Measurements from ENCODE around the gene DPP9.

Gene DPP9

DNA sequence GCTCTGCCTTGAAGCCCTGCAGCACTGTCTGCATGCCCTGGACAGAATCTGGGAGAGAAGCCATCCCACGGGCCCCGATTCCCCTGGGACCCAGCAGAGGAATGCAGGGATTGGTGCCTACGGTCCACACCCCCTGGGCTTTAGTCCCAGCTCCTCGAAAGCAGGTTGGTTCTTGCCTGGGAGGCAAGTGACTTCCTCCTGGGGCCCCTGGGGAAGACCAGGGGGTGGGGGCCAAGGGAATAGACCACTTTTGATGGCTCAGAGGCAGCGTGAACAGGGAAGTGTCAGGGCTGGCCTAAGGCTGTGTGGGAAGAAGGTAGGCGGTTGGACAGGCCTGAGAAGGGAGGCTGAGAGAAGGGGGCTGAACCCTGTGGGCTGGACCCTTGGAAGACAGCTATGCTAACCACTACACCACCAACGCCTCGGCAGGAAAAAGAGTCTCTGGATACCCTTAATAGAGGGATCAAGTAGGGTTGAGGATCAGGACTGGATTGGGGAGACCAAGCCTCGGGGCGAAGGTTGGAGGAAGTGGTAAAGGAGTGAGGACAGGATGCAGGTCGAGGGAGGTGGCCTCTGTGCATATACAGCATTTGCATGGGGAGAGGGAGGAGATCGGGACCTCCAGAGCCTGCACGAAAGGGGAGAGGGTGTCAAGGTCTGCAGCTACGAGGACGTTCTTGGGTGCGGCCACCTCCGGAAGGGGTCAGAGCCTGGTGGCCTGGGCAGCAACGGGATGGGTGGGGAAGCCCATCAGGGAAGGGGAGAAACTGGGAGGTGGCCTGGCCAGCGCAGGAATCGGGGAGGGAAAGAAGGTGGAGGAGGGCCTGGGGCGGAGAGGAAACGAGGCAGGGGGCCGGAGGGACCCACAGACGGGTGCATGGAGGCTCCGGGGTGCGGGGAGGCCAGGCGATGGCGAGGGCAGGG is 709 bp downstream of the DPP9 start:
- TF ChIP-seq, protein P1, sequence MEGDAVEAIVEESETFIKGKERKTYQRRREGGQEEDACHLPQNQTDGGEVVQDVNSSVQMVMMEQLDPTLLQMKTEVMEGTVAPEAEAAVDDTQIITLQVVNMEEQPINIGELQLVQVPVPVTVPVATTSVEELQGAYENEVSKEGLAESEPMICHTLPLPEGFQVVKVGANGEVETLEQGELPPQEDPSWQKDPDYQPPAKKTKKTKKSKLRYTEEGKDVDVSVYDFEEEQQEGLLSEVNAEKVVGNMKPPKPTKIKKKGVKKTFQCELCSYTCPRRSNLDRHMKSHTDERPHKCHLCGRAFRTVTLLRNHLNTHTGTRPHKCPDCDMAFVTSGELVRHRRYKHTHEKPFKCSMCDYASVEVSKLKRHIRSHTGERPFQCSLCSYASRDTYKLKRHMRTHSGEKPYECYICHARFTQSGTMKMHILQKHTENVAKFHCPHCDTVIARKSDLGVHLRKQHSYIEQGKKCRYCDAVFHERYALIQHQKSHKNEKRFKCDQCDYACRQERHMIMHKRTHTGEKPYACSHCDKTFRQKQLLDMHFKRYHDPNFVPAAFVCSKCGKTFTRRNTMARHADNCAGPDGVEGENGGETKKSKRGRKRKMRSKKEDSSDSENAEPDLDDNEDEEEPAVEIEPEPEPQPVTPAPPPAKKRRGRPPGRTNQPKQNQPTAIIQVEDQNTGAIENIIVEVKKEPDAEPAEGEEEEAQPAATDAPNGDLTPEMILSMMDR (IDR thresholded peaks at IDR 0.05; ENCODE audit: insufficient read depth, missing control alignments) = no peak
- DNase-seq (ENCODE audit: insufficient read length, low spot score) (no peak), FAIRE-seq (no peak)

- TF ChIP-seq, protein P1 (IDR thresholded peaks at IDR 0.05; ENCODE audit: insufficient read depth, missing control alignments) = no peak
- no peak for FAIRE-seq
- DNase-seq (ENCODE audit: insufficient read length, low spot score) = no peak
Observed at GRCh38 chr19:4721196-4721595, 2.4 kb downstream of the DPP9 start.

GRCh38 chr19:4720037-4720700 is 3.5 kb downstream of the DPP9 start:
- FAIRE-seq = no peak
- DNase-seq (ENCODE audit: insufficient read length, low spot score) = no peak
- TF ChIP-seq, protein P1 (IDR thresholded peaks at IDR 0.05; ENCODE audit: insufficient read depth, missing control alignments) = no peak

- DNase-seq (ENCODE audit: insufficient read length, low spot score) (no peak), FAIRE-seq (no peak)
- TF ChIP-seq, protein P1 (IDR thresholded peaks at IDR 0.05; ENCODE audit: insufficient read depth, missing control alignments) = no peak
Observed at GRCh38 chr19:4719499-4719866, 4.2 kb downstream of the DPP9 start.

DNA sequence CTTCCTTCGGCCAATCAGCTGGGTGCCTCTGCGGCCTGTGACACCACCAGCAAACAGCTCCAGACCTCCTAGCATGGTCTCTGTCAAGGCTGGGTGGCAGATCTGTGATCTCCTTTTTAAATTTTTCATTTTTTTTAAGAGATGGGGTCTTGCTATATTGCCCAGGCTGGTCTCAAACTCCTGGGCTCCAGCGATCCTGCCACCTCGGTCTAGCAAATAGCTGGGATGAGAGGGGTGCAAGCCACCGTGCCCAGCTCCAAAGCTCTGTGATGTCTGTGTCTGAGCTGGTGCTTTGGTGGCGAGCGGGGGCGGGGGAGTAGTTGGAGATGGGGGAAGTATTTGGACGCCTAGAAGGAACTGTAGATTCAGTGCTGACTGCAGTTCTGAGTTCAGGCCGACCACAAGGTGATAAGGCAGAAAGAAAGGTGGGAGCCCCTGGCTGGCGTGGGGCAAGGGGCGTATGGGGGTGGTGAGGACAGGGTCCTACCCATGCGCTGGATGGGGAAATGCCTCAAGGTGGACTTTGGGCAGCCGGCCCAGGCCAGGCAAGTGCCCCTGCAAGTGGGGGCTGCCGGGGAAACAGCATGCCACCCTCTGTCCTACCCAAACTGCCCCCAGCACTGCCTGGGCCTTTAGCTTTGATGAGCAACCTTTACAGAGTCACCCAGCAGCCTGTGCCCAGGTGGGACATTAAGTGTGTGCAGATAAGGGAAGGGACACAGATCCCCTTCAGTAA is 5.5 kb downstream of the DPP9 start:
- DNase-seq (ENCODE audit: insufficient read length, low spot score) (no peak), FAIRE-seq (no peak)
- TF ChIP-seq, protein P1 (IDR thresholded peaks at IDR 0.05; ENCODE audit: insufficient read depth, missing control alignments) = no peak

DNA sequence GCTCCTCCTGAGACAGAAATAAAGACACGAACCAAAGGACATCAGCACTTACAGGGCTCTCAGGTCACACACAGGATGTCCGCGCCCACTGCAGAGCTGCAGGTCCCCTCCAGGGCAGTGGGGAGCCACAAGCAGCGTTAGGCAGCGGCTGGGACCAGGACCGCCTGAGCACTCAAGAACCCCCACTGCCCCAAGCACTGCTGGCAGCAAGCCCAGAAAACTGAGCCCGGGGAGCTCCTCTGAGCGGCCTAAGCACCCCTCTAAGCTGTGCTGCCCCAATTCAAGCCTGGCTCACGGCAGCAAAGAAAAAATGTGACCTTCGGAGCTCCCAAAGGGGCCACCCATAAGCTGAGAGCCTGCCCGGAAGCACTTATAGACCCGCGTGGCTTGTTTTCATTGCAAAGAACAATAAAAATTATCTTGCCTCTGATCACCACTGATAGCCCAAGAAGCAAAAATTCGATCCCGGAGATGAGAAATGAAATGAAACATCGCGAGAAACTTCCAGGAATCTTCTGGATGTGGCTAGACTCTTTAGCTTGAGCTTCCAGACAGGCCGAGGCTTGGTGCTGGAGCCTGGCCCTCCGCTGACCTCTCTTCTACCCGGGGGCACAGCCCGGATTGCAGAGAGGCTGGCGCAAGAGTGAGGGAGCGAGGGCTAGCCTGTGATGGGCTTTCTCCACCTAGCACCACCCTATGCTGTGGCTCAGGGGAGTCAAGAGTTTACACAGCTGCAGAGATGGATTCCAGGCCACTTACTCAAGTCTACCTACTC is 6.3 kb downstream of the DPP9 start:
- DNase-seq (ENCODE audit: insufficient read length, low spot score) (no peak), FAIRE-seq (no peak)
- TF ChIP-seq, protein P1 (IDR thresholded peaks at IDR 0.05; ENCODE audit: insufficient read depth, missing control alignments) = no peak
